Measurements from ENCODE around the gene PPT1.

GRCh38 chr1:40073062-40073461 is 24.0 kb downstream of the PPT1 start:
- TF ChIP-seq EZH2 (IDR thresholded peaks at IDR 0.05), result no peak
- TF ChIP-seq CTCF (IDR thresholded peaks at IDR 0.05), result no peak

Measured in neural progenitor cell (in vitro differentiated cells).